Lung microvascular endothelial cell (primary cell): Measurements from ENCODE around the gene CLASP1. TPM values are rescaled to one million over a fixed set of nuclear protein-coding genes. Genes with fewer than 3 reads are reported as not detected.
A peak's percentile ranks its signal among the peaks of the same experiment; 100 is the strongest.

Experiments used
- DNase-seq, 2 donors: peaks; one replicate each; pipeline versions ENCODE4 v3.0.0 to v3.0.0-alpha.2; 2010; ENCODE audit warnings: low read depth in 2 of 2
- total RNA-seq: library from RNA; depleted of rRNA; stranded (reverse); fragments of >200 nt; gene quantifications from 2 replicates; pipeline ENCODE4 v1.2.1, GENCODE V29; 2014

The CLASP1 gene
- total RNA-seq, 1 donor from 2014 or later, result 31.9 TPM

GRCh38 chr2:121541495-121541894, 107.8 kb downstream of the CLASP1 start:
- no peak for DNase-seq

- no peak for DNase-seq
Observed at GRCh38 chr2:121539750-121540469, 109.4 kb downstream of the CLASP1 start.

GRCh38 chr2:121536850-121537557, 112.3 kb downstream of the CLASP1 start:
- no peak for DNase-seq

GRCh38 chr2:121536347-121536746, 112.9 kb downstream of the CLASP1 start:
- no peak for DNase-seq

GRCh38 chr2:121534007-121534406, 115.3 kb downstream of the CLASP1 start:
- DNase-seq, result no peak

- no peak for DNase-seq
Observed at GRCh38 chr2:121532894-121533293, 116.4 kb downstream of the CLASP1 start.

GRCh38 chr2:121532347-121532766, 116.9 kb downstream of the CLASP1 start:
- peak; percentile 28 to 58 for DNase-seq

GRCh38 chr2:121530212-121530705, 119.0 kb downstream of the CLASP1 start:
- DNase-seq, result peak; percentile 79 to 87

- peak; percentile 60 to 66 for DNase-seq
Observed at GRCh38 chr2:121529439-121530211, 119.6 kb downstream of the CLASP1 start.

- DNase-seq, result peak in 1 of 2 donors; percentile 72
Observed at GRCh38 chr2:121527009-121527682, 122.1 kb downstream of the CLASP1 start.

GRCh38 chr2:121524685-121525425, 124.4 kb downstream of the CLASP1 start:
- DNase-seq, result no peak

GRCh38 chr2:121521359-121521758, 127.9 kb downstream of the CLASP1 start:
- DNase-seq, result peak in 1 of 2 donors; percentile 72

- no peak for DNase-seq
Observed at GRCh38 chr2:121520641-121520994, 128.6 kb downstream of the CLASP1 start.

GRCh38 chr2:121519732-121520640, 129.3 kb downstream of the CLASP1 start:
- no peak for DNase-seq

- DNase-seq, result no peak
Observed at GRCh38 chr2:121519153-121519552, 130.1 kb downstream of the CLASP1 start.

GRCh38 chr2:121513597-121514333, 135.5 kb downstream of the CLASP1 start:
- DNase-seq, result no peak

- no peak for DNase-seq
Observed at GRCh38 chr2:121510857-121511256, 138.4 kb downstream of the CLASP1 start.

GRCh38 chr2:121506621-121507020, 142.6 kb downstream of the CLASP1 start:
- DNase-seq, result no peak

GRCh38 chr2:121505986-121506586, 143.2 kb downstream of the CLASP1 start:
- DNase-seq, result no peak
